GM23338 (cell line): ENCODE measurements around the gene TRAPPC2B.

Source experiments
- EZH2 ChIP-seq: fragments of 200-600 bp; sonication (generic); IDR thresholded peaks from one replicate; pipeline ENCODE4 v1.8.0; 2017; ENCODE audit warnings: antibody characterized with exemption, mild to moderate bottlenecking, low read depth; ENCODE audit not compliant: unreplicated experiment
- EZH2phosphoT487 ChIP-seq: fragments of 200-600 bp; sonication (generic); IDR thresholded peaks from one replicate; pipeline ENCODE4 v1.8.1; 2018; ENCODE audit warnings: antibody characterized with exemption; ENCODE audit not compliant: unreplicated experiment
- TF ChIP-seq, protein P1 (sequence below): IDR thresholded peaks from 2 replicates; pipeline ENCODE4 v1.6.1; 2016; ENCODE audit warnings: antibody characterized with exemption
- TF ChIP-seq, protein P2 (sequence below), 2 experiments: fragments of 200-600 bp in 1 of 2; sonication (generic) in 1 of 2; conservative IDR thresholded peaks; 2 replicates each; pipeline versions ENCODE4 v1.5.1 to v1.6.1; 2016 to 2017; ENCODE audit warnings: antibody characterized with exemption in 2 of 2, low read depth in 2 of 2, mild to moderate bottlenecking in 2 of 2, moderate library complexity in 1 of 2

DNA sequence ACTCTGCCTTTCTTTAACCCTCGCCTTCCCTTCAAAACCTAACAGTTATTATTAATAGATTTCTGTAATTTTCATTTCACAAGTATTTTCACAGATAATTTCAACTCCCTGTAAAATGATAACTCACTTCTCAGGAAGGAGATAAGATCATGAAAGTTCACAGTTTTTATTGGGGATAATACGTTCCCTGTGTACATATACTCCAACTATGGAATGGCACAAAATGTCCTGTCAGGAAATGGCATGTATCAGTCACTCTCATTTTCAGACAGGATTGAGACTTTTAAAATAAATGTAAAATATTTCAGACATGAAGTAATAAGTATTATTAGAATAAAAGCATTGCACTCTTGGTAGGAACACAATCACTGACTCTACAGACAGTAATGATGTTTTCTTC is 932 bp upstream of the TRAPPC2B start:
- TF ChIP-seq, protein P1, sequence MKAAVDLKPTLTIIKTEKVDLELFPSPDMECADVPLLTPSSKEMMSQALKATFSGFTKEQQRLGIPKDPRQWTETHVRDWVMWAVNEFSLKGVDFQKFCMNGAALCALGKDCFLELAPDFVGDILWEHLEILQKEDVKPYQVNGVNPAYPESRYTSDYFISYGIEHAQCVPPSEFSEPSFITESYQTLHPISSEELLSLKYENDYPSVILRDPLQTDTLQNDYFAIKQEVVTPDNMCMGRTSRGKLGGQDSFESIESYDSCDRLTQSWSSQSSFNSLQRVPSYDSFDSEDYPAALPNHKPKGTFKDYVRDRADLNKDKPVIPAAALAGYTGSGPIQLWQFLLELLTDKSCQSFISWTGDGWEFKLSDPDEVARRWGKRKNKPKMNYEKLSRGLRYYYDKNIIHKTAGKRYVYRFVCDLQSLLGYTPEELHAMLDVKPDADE, result no peak
- TF ChIP-seq, protein P2, sequence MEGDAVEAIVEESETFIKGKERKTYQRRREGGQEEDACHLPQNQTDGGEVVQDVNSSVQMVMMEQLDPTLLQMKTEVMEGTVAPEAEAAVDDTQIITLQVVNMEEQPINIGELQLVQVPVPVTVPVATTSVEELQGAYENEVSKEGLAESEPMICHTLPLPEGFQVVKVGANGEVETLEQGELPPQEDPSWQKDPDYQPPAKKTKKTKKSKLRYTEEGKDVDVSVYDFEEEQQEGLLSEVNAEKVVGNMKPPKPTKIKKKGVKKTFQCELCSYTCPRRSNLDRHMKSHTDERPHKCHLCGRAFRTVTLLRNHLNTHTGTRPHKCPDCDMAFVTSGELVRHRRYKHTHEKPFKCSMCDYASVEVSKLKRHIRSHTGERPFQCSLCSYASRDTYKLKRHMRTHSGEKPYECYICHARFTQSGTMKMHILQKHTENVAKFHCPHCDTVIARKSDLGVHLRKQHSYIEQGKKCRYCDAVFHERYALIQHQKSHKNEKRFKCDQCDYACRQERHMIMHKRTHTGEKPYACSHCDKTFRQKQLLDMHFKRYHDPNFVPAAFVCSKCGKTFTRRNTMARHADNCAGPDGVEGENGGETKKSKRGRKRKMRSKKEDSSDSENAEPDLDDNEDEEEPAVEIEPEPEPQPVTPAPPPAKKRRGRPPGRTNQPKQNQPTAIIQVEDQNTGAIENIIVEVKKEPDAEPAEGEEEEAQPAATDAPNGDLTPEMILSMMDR (conservative IDR thresholded peaks at IDR 0.05; ENCODE audit: low read depth in 2 of 2), result no peak
- TF ChIP-seq EZH2 (no peak), EZH2phosphoT487 (no peak)
